Measurements from ENCODE around the gene PARD3B. TPM values are rescaled to one million over a fixed set of nuclear protein-coding genes. Genes with fewer than 3 reads are reported as not detected.

Gene PARD3B
- total RNA-seq, 1 donor from 2014 or later, result 29.4 TPM

DNA sequence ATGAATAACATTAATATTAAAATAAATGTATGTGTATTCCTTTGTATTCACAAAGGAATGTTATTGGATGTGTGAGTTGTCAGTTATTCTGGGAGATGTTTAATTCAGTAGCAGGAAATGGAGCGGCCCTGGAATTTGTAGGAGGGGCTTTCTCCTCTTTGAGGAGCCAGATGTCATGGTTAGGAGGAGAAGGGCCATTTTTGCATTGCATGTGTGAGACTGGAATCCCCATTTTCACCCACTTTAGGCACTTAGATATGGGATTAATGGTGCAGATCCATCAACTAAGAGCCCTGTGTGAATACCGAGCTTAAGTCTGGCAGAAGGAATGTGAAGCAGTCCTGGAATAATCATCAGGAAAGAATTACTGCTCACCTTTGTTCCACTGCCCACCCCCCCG lies 439.2 kb downstream of the PARD3B start:
- DNase-seq (ENCODE audit: low spot score), result no peak

DNA sequence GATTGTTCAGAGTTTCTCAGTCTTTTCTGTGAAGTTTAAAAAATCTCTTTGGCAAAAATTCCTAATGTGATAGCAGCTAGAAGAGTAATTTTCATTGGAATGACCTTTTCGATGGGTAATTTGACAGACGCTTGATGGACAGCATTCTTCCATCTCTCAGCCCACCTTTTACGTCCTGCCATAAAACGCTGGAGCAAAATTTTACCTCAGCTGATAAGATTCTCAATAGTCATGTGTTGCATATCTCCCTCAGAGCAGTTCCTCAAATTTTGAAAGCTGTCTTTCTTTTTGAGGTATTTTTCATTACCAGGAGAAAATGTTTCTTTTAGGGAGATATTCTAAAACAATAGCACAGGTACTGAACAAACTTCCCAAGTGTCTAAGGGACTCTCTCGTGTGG lies 441.4 kb downstream of the PARD3B start:
- no peak for DNase-seq (ENCODE audit: low spot score)

DNA sequence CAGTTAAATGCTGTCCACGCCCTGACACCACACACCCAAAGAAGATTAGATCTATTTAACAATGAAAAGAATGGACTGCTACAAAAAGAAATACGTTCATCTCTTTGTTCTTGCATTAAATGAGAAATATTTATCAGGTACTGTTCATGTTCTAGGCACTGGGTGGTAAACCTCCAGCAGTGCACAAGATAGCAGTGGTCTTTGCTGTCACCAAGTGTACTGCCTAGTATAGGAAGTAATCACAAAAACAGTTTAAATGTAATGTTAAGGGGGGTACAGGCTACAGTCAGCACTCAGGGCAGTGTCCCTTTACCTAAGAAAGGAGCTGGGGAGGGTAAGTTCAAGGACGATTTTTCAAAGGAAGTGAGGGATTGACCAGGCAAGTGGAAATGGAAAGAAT lies 443.6 kb downstream of the PARD3B start:
- DNase-seq (ENCODE audit: low spot score), result no peak

DNA sequence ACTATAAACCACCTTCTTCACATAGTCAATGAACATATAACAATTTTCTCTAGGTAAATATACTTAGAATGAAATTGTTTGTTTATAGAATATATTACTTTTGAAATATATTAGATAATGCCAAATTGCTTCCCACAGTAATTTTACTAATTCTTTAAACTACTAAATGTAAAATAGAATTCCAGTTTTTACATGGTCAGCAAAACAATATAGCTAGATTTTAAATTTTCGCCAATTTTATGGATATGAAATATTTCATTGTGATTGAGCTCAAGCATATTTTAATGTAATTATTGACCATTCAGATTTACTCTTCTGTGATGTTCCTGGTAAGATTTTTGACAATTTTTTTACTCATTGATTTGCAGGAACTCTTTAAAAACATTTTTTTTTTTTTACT lies 444.6 kb downstream of the PARD3B start:
- no peak for DNase-seq (ENCODE audit: low spot score)

DNA sequence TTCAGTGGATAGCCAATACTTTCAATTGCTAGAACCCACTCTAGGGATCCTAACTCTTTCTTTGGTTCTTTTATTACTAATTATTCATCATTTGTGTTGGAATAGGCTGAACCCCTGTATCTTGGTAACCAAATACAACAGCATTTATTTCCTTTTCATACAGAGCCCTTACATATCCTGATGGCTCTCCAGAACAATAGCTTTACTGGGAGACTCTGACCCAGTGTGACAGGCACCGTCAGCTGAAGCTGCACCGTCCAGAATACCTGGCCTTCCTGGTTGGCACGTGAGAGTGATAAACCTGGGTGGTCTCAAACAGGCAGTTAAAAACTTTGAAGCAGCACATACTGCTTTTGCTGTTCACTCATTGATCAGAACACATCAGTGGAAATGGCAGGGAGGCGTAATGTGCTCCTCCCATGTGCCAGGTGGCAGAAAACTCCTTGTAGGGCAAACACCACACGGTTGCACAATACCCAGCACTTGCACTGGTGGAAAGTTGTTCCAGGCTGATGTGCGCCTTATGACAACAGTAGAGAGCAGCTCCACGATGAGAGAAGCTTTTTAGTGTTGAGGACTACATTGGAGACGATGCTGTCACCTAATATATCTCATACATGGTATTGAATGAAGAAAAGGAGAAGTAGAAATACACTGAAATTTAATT lies 456.2 kb downstream of the PARD3B start:
- DNase-seq (ENCODE audit: low spot score), result no peak

DNA sequence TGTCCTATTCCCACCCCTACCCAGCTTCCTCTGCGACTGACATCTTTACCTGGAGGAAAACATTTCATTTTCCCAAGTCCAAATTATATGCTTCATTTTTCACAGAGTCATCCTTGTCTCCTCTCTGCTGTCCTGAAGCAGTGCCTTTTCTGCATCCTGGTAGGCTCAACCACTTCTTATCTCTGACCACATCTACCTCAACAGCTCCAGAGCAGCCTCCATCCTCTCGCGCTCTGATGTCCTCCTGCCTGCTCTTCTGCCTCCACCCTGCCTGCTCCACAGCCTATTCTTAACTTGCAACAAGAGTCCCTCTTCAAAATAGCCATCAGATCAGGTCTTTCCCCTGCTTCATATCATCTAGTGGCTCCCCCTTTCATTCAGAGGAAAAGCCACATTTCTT lies 457.1 kb downstream of the PARD3B start:
- no peak for DNase-seq (ENCODE audit: low spot score)

DNA sequence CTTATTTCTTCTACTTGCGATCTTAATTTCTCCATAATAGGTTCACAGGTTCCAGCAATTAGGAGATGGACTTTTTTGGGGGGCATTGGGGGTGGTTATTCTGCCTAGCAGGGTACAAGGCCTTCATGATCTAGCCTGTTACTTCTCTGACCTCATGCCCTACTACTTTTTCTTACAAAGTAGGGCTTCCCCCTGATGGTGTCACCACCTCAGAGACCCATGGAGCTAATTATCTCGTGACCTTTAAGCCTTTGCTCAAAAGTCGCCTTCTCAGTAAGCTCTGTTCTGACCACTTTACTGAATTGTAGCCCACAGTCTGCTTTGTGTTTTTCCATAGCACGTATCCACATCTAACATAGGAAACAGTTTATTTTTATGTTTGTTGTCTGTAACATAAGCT lies 458.0 kb downstream of the PARD3B start:
- DNase-seq (ENCODE audit: low spot score), result no peak

DNA sequence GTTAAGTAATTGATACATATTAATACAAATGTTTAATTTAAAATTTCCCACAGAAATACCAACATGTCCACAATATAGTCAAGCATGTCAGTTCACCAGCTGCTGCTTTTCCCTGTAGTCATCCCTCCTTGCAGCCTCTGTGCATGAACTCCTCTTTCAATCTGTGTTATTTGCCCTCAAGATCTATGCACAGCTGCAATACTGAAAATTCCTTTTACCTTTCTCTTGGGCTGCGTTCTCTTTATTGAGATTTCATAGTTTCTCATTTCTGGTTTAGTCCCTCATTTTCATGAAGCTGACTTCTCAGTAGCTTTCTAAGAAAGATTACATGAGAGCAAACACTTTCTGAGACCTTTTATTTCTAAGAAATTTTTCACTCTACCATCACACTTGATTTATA lies 464.9 kb downstream of the PARD3B start:
- DNase-seq (ENCODE audit: low spot score), result no peak

DNA sequence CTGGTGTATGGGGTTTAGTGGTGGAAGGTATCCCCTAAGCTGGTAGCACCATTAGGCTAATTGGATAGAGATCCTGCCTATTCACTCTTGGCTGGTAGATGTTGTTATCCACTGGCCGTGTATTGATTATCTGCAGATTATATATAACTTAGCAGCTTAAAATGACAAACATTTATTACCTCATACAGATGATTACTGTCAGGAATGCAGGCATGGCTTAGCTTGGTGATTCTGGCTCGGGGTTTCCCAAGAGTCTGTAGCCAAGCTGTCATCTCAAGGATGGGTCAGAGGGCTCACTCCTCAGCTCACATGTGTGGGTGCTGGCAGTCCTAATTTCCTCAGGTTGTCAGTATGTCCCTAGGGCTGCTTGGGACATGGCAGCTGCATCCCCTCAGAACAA lies 465.8 kb downstream of the PARD3B start:
- no peak for DNase-seq (ENCODE audit: low spot score)

DNA sequence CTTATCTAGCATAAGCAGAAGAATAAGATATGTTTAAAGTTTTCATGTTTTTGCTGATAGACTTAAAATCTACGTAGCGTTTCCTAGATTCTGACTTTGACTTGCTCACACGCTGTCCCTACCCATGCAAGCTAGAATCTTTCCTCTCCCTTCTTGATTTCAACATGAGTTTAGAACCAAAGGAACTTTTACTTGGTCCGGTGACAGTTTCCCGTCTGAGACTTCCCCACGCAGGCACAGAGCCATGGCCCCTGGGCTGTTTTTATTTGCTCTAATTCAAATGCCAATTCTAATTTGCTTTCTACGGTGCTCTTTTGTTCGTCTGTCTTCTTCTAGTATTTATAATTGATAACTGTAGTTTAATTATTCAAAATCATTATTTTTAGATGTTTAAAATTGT lies 467.7 kb downstream of the PARD3B start:
- no peak for DNase-seq (ENCODE audit: low spot score)

DNA sequence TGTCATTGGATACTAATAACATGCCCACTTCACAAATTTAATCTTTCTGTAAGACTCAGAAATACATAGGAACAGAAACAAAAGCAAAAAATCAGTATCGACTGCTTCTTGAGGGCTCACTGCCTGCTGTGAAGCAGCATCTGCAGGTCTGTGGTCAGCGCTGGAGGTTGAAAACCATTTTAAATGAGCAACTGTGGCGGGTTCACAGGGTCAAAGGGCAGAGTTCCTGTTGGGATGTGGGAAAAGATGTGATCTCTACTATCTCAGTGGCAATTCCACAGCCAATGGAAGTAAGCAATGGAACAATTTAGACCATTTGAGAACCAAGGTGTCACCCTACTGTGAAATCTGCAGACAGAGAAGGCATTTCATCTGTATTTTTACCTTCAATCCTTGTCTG lies 468.3 kb downstream of the PARD3B start:
- DNase-seq (ENCODE audit: low spot score), result no peak

DNA sequence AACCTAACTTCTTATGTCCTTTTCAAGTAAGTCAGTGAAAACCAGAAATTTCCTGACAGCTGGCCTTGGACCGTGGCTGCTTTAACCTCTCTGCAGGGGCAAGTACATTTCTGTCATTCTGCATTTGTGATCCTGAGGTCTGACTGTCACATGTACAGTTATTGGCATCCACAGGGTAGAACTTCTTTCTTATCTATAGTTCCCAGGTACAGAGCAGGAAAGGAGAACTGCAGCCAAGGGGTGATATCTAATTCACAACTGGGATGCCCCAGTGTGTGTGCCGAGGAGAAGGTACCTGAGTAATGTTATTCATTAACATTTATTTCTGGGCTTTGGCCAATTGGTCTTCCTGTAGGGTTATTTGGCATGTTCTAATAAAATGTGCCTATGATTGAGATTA lies 468.9 kb downstream of the PARD3B start:
- no peak for DNase-seq (ENCODE audit: low spot score)

DNA sequence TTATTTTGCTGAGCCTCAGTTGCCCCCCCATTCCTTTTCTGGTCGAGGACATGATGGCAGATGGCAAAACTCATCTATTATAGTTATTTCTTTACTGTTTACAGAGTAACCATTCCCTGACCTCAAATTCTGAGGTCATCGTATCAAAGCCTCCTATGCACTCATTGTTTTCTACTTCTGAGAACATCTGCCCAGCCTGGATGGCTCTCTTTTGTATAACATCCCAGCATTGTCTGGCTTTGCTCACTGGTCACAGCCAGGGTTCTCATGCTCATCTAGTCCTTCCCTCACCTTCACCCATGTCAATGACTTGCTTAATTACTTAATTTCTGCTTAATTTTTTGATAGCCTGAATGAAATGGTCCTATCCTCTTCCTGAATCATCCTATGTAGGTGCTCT lies 472.1 kb downstream of the PARD3B start:
- DNase-seq (ENCODE audit: low spot score), result no peak

DNA sequence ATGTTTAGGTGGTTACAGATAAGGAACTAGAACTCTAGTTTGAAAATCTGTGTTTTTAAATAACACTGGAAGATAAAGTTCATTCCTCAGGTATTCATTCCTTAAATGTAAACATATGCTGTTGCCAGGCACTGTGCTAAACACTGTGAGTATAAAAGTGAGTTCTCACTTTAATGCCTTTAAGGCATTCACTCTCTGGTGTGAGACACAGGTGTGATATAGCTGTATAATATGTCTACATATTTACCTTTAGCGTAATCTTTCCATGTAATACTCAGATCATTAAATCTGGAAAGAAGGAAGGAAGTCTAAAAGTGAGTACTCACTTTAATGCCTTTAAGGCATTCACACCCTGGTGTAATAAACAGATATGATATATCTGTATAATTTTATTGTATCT lies 472.6 kb downstream of the PARD3B start:
- no peak for DNase-seq (ENCODE audit: low spot score)

DNA sequence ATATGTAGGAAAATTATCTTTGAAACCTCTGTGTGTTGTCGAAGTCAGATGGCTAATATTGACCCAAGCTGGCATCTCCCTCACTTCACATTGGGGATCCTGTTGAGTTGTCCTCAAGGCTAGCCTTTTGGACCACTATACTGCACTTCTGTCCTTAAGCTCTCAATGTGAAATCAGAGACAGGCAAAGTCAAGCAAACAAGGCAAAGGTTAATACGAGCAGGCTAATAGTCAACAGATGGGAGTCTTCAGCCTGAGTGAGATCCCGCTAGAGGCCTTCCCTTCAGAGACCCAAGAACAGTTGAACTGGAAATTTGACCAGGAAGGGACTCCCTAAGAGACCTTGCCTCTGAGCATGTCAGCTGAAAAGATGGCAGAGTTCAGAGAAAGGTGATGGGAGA lies 475.4 kb downstream of the PARD3B start:
- no peak for DNase-seq (ENCODE audit: low spot score)

DNA sequence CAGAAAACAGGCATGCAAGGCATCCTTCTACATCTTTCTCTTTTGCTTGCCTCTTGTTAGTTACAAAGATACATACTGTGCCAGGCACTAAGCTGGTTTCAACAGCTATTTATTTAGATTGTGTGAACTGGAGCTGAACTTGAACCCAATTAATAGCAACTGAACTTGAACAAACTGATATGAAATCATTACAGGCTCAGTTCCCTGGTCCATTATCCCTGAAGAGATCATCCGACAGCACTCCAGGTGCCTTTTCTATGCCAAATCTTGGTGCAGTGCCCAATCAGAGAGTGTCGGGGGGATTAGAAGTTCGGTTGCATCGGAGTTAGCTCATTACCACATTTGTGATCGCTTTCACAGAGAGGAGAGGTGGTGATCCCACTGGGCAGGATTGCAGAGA lies 477.6 kb downstream of the PARD3B start:
- DNase-seq (ENCODE audit: low spot score), result no peak

DNA sequence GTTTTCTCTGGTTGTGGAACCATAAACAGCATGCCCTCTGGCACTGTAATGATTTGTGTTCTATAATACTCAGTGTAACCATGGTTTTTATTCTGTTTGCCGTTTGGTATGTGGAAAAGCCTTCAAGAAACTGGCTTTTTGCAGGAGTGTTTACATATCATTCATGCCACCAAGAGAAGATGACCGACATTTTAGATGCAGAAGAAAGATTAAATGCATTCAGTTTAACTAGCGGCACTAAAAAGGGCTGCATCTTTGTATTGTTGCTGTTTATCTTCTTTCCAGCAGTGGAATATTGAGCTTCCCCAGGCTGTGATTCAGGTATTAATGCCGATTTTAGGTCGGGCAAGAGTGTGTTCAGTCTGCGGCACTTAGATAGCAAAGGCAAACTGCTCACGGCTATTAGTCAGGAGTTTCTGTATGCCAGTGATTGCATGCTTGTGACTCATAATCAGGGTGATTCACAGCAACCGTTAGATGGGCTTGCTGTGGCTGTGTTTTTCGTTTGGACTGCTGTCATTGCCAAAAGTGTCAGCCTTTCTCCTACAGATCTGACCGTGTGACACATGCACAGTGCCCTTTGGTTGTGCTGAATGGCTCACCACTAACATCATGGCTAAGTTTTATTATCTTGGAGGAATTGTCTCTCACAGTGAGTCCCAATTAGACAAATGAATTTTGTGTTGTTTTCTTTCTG lies 479.7 kb downstream of the PARD3B start:
- no peak for DNase-seq (ENCODE audit: low spot score)

DNA sequence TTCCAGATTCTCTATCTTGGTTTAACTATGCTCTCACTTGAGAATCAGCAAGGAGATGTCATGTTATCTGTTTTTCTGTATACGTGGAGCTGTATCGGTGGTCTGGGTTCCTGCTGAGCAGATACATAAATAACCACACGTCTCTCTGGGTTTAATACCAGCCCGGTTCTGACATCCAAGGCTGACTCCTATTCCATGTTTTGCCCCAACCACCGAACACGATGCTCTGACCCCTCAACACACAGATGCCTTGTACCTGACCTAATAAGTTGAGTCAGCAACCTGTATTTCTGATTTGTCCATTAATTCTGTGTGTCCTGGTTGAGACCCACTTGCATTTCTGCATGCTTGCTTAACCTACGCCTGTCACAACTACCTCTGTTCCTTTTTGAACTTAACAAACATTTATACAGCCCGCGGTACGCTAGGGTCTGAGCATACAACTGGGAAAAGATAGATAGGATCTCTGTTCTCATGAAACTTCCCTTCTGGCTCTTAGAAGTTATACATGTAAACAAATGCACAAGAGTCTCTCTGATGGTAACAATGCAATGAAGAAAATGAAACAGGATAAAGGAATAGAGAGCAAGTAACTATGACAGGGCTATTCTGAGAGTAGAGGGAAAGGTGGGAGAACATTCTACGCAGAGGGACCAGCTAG lies 480.4 kb downstream of the PARD3B start:
- DNase-seq (ENCODE audit: low spot score), result no peak

DNA sequence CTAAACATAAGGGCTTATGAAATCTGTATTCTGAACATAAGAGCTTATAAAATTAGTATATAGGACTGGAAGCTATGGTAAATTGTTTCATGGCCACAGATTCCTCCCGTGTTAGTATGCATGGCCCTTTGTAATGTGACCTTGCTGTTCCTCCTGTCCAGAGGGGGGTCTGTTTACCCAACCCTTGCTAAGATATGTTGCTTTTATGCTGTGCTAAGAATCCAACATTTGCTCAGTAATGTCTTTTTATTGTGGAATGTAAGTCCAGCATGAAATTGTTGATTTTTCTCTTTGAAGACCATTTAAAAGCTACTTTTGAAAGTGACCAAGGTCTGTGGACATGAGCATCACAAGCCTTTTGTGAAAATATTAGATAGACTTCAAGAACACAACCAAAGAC lies 485.4 kb downstream of the PARD3B start:
- no peak for DNase-seq (ENCODE audit: low spot score)

DNA sequence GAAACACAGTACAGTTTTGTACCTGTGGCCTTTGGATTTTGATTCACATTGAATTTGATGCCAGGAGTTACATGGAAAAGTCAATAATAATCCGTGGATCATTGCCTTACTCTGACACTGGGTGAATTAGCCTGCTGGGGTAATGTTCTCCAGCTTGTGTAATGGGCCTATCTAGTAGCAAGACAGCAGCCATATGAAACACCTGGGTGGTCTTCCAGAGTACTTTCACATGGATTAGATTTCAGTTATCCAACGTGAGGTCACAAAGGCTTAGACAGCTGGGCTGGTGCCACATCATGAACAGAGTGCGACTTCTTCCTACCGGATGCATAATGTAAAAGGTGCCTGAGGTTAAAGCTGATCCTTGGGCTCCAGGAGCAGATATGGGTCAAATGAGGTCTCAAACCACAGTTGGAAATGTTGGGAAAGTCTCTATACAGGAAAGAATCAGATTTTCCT lies 486.8 kb downstream of the PARD3B start:
- no peak for DNase-seq (ENCODE audit: low spot score)

DNA sequence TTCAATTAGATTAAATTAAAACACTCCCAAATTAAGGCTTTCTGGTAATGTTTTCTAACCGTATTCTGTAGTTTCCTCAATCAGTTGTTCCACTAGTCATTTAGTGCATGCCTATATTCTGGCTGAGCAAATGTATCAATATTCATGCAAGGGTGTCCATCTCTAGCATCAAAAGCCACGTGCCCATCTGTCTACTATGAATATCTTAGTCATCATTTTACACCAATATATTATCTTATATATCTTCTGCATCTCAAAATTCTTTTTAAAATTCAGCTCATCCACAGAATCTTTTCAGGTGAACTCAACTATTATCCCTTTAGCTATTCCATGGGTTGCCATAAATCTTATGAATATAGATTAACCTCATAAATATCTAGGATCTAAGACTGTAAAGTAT lies 488.2 kb downstream of the PARD3B start:
- no peak for DNase-seq (ENCODE audit: low spot score)

DNA sequence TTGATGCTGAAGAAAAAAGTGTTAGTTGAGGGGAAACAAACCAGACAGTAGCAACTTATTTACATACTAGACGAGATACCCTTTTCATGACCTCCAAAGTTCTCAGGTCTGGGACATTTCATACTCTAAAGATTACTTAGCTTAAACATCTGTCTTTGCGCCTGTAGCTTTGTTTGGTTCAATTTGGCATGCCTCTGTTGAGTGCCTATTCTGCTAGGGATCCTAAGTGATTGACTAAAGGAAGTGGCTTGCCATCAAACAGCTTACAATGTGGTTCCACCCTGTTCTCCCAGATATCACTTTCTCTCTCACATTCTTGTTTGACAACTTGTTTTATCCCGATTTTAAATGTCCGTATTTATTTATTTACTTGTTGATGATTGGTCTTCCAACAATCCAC lies 488.8 kb downstream of the PARD3B start:
- DNase-seq (ENCODE audit: low spot score), result no peak

DNA sequence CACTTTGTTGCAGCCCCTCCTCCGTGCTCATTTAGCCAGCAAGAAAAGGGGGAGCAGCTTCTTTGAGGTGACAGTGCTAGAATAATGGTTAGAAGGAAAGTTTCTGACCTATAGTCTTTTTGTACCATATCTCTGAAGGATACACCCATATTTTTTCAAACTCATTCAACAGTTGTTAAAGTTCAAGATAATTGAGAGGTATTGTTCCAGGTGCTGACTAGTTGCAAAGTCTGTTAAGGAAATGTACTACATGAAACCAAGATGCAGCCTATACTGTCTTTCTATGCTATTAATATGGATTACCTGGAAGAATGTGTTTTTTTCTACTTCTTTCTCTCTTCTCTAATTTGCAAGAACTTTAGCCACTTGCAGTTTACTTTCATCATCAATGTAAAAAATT lies 495.0 kb downstream of the PARD3B start:
- DNase-seq (ENCODE audit: low spot score), result no peak
